H1 (cell line): ENCODE measurements around the gene RMDN2. TPM values are rescaled to one million over a fixed set of nuclear protein-coding genes. Genes with fewer than 3 reads are reported as not detected.

Experiments
- GABPA ChIP-seq: IDR thresholded peaks from 2 replicates; pipeline ENCODE4 v1.6.1; 2011; ENCODE audit warnings: mild to moderate bottlenecking, low read length, moderate library complexity, borderline replicate concordance; ENCODE audit not compliant: insufficient read depth
- KDM1A ChIP-seq: fragments of 200-600, 300-600 bp; sonication (generic); IDR thresholded peaks from 2 replicates; pipeline ENCODE4 v1.7.1; 2016; ENCODE audit warnings: mild to moderate bottlenecking, low read length, borderline replicate concordance
- MAX ChIP-seq: IDR thresholded peaks from 2 replicates; pipeline ENCODE4 v1.6.1; 2012; ENCODE audit warnings: inconsistent platforms
- POU5F1 ChIP-seq: IDR thresholded peaks from 2 replicates; pipeline ENCODE4 v1.6.1; 2011; ENCODE audit warnings: low read depth, mild to moderate bottlenecking, low read length, moderate library complexity
- RAD21 ChIP-seq, 2 experiments: IDR thresholded peaks in 1 of 2; conservative IDR thresholded peaks in 1 of 2; 2 replicates each; pipeline ENCODE4 v1.6.1; 2011; ENCODE audit warnings: low read depth in 2 of 2, low read length in 2 of 2, improper control_type of control experiment in 1 of 2, inconsistent platforms in 1 of 2, mild to moderate bottlenecking in 1 of 2, moderate library complexity in 1 of 2
- TAF7 ChIP-seq: optimal IDR thresholded peaks from 2 replicates; pipeline ENCODE3; 2011; ENCODE audit warnings: low read depth, mild to moderate bottlenecking, inconsistent platforms, low read length, moderate library complexity, borderline replicate concordance
- polyA plus RNA-seq, 7 experiments: library from polyadenylated mRNA; depleted of rRNA in 3 of 7; stranded (reverse) in 5 of 7; unstranded in 2 of 7; fragments of >200 nt in 5 of 7; fragments of 200-250 nt in 2 of 7; gene quantifications; 1 replicate in 5 of 7; 2 replicates in 1 of 7; 4 replicates in 1 of 7; pipeline versions ENCODE4 v1.2.1 to v1.2.3, GENCODE V29; 2011 to 2013; ENCODE audit warnings: missing spikeins in 2 of 7, mixed read lengths in 2 of 7
- total RNA-seq: library from RNA; stranded (reverse); fragmentation: NEBNext Ultra II Directional; extraction: Animal tissue kit (Norgen Biotek cat#: 25700); gene quantifications from 2 replicates; pipeline ENCODE4 v1.2.1, GENCODE V29; 2021

The RMDN2 gene
- total and polyA plus RNA-seq, 2 of the 8 experiments (the other 6 are each of a cell fraction or from before 2014, with no cell fraction given), result 0.53 to 3.0 TPM

GRCh38 chr2:37902991-37903390 is 22.1 kb upstream of the RMDN2 start (continued):
- TF ChIP-seq RAD21 (IDR thresholded peaks at IDR 0.05 in 1 of 2, conservative IDR thresholded peaks at IDR 0.05 in 1 of 2; ENCODE audit: low read depth in 2 of 2, low read length in 2 of 2) (no peak), POU5F1 (no peak), KDM1A (no peak), GABPA (no peak), MAX (no peak), TAF7 (no peak)
